ENCODE data around the gene NCAM1.

NCAM1 gene

DNA sequence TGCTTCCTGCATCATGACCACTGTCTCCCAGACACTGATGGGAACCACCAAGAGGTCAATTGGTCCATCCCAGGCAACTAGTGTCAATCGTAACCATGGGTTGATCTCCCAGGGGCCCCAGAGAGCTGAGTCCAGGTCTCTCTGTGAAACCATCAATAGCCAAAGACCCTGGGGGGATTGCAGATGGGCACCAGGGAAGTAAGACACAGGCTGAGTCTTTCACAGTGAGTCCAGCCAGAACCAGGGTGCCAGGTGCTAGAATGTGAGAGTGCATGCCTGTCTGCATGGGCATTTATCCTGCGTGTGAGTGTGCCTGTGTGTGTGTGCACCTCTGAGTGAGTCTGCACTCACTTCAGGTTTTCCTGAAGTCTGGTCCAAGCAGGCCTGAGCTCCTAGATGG lies 307.9 kb downstream of the NCAM1 start:
- Histone ChIP-seq H3K9me2 (replicated peaks; ENCODE audit: insufficient read depth, low read length) (no peaks in the 10 kb centered on the region), H3K4me2 (ENCODE audit: low read depth, low read length) (no peak overlapping the region), H2AFZ (ENCODE audit: low read length) (no peak overlapping the region), H3K9ac (ENCODE audit: low read length) (no peak overlapping the region), H3K9me3 (replicated peaks; ENCODE audit: insufficient read depth, low read length) (no peaks in the 10 kb centered on the region), H3K36me3 (replicated peaks; ENCODE audit: insufficient read depth, low read length) (no peaks in the 10 kb centered on the region), H3K27ac (ENCODE audit: low read length) (no peak overlapping the region), H3K4me1 (ENCODE audit: low read length) (no peaks in the 10 kb centered on the region), H3K27me3 (replicated peaks; ENCODE audit: insufficient read depth, low read length) (no peaks in the 10 kb centered on the region), H3K79me2 (ENCODE audit: low read length) (no peaks in the 10 kb centered on the region), H3K4me3 (ENCODE audit: low read length) (no peak overlapping the region), H3F3A (ENCODE audit: insufficient read depth, low read length) (no peaks in the 10 kb centered on the region), H4K20me1 (ENCODE audit: insufficient read depth, low read length) (no peaks in the 10 kb centered on the region)
- no peak for DNase-seq
- TF ChIP-seq EZH2 (optimal IDR thresholded peaks at IDR 0.05; ENCODE audit: low read depth, low read length): no peak
- TF ChIP-seq, protein P1, sequence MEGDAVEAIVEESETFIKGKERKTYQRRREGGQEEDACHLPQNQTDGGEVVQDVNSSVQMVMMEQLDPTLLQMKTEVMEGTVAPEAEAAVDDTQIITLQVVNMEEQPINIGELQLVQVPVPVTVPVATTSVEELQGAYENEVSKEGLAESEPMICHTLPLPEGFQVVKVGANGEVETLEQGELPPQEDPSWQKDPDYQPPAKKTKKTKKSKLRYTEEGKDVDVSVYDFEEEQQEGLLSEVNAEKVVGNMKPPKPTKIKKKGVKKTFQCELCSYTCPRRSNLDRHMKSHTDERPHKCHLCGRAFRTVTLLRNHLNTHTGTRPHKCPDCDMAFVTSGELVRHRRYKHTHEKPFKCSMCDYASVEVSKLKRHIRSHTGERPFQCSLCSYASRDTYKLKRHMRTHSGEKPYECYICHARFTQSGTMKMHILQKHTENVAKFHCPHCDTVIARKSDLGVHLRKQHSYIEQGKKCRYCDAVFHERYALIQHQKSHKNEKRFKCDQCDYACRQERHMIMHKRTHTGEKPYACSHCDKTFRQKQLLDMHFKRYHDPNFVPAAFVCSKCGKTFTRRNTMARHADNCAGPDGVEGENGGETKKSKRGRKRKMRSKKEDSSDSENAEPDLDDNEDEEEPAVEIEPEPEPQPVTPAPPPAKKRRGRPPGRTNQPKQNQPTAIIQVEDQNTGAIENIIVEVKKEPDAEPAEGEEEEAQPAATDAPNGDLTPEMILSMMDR (IDR thresholded peaks at IDR 0.05; ENCODE audit: low read length): no peak
- TF ChIP-seq EZH2phosphoT487 (IDR thresholded peaks at IDR 0.05; ENCODE audit: low read length): no peak

DNA sequence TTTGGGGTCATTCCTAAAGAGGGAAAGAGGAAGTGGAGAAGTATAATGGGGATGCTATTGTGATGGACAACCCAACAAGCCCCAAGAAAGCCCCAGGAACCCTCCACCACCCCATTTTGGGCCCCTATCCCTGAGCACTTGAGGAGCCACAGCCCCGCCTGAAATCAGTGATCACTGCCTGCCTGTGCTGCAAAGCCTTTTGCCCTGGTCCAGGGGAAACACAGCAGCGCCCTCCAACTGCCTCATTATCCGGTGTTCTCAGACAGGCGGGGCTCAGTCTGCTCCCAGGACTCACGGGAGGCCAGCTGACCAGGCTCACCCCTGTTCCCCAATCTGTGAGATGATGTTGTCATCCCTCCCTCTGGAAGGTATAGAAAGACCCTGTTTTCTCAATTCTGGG lies 308.4 kb downstream of the NCAM1 start:
- H3K36me3 ChIP-seq (replicated peaks; ENCODE audit: insufficient read depth, low read length): no peaks in the 10 kb centered on the region
- no peaks in the 10 kb centered on the region for H3K9me3 ChIP-seq (replicated peaks; ENCODE audit: insufficient read depth, low read length)
- H4K20me1 ChIP-seq (ENCODE audit: insufficient read depth, low read length): no peaks in the 10 kb centered on the region
- H3K9ac ChIP-seq (ENCODE audit: low read length): no peak overlapping the region
- H3K9me2 ChIP-seq (replicated peaks; ENCODE audit: insufficient read depth, low read length): no peaks in the 10 kb centered on the region
- TF ChIP-seq EZH2 (optimal IDR thresholded peaks at IDR 0.05; ENCODE audit: low read depth, low read length): no peak
- TF ChIP-seq EZH2phosphoT487 (IDR thresholded peaks at IDR 0.05; ENCODE audit: low read length): no peak
- TF ChIP-seq, protein P1 (IDR thresholded peaks at IDR 0.05; ENCODE audit: low read length): no peak
- DNase-seq: no peak
- no peak overlapping the region for H3K4me2 ChIP-seq (ENCODE audit: low read depth, low read length)
- H3K27ac ChIP-seq (ENCODE audit: low read length): no peak overlapping the region
- no peak overlapping the region for H3K4me3 ChIP-seq (ENCODE audit: low read length)
- H3K27me3 ChIP-seq (replicated peaks; ENCODE audit: insufficient read depth, low read length): no peaks in the 10 kb centered on the region
- no peaks in the 10 kb centered on the region for H3F3A ChIP-seq (ENCODE audit: insufficient read depth, low read length)
- no peaks in the 10 kb centered on the region for H3K79me2 ChIP-seq (ENCODE audit: low read length)
- no peaks in the 10 kb centered on the region for H3K4me1 ChIP-seq (ENCODE audit: low read length)
- H2AFZ ChIP-seq (ENCODE audit: low read length): no peak overlapping the region

DNA sequence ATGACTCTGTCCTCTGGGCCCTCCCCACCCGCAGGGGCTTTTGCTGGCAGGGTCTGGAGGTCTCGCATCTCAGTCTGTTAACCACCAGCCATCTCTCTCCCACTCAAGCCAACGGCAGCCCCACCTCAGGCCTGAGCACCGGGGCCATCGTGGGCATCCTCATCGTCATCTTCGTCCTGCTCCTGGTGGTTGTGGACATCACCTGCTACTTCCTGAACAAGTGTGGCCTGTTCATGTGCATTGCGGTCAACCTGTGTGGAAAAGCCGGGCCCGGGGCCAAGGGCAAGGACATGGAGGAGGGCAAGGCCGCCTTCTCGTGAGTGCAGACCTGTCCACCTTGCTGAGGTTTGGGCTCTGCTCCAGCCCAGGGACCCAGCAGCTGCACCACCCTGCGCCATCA lies 308.9 kb downstream of the NCAM1 start:
- no peak overlapping the region for H3K27ac ChIP-seq (ENCODE audit: low read length)
- H3K79me2 ChIP-seq (ENCODE audit: low read length): no peaks in the 10 kb centered on the region
- H2AFZ ChIP-seq (ENCODE audit: low read length): no peak overlapping the region
- TF ChIP-seq EZH2phosphoT487 (IDR thresholded peaks at IDR 0.05; ENCODE audit: low read length): no peak
- TF ChIP-seq EZH2 (optimal IDR thresholded peaks at IDR 0.05; ENCODE audit: low read depth, low read length): no peak
- TF ChIP-seq, protein P1 (IDR thresholded peaks at IDR 0.05; ENCODE audit: low read length): no peak
- H3K27me3 ChIP-seq (replicated peaks; ENCODE audit: insufficient read depth, low read length): no peaks in the 10 kb centered on the region
- H3K9me3 ChIP-seq (replicated peaks; ENCODE audit: insufficient read depth, low read length): no peaks in the 10 kb centered on the region
- no peak overlapping the region for H3K4me3 ChIP-seq (ENCODE audit: low read length)
- H4K20me1 ChIP-seq (ENCODE audit: insufficient read depth, low read length): no peaks in the 10 kb centered on the region
- H3K9ac ChIP-seq (ENCODE audit: low read length): no peak overlapping the region
- H3K9me2 ChIP-seq (replicated peaks; ENCODE audit: insufficient read depth, low read length): no peaks in the 10 kb centered on the region
- H3K4me2 ChIP-seq (ENCODE audit: low read depth, low read length): no peak overlapping the region
- no peaks in the 10 kb centered on the region for H3K36me3 ChIP-seq (replicated peaks; ENCODE audit: insufficient read depth, low read length)
- H3F3A ChIP-seq (ENCODE audit: insufficient read depth, low read length): no peaks in the 10 kb centered on the region
- no peaks in the 10 kb centered on the region for H3K4me1 ChIP-seq (ENCODE audit: low read length)
- DNase-seq: no peak
